HepG2 (cell line): Measurements from ENCODE around the gene GABRG3. TPM values are rescaled to one million over a fixed set of nuclear protein-coding genes. Genes with fewer than 3 reads are reported as not detected.

Source experiments
- ATAC-seq: fragments of 200-7000 bp; cut with Tn5 transposase; 3 replicates; pipeline ENCODE4 v1.9.1; 2020; ENCODE audit warnings: mild to moderate bottlenecking, moderate library complexity
- BruUV-seq: library from RNA; stranded (reverse); fragments of 400-500 nt; replicated peaks from 2 replicates; lab custom pipeline; 2021; lab: Mats Ljungman, UMichigan
- CTCF ChIA-PET: fragments of 300-600 bp; formaldehyde crosslinking; extraction: SDS; loops from one replicate; lab custom pipeline; 2021; ENCODE audit warnings: low total read pairs, inconsistent platforms, low intra/inter-chr PET ratio; lab: Yijun Ruan, JAX
- POLR2A ChIA-PET: fragments of 350-600 bp; sonication (Branson Sonifier 250); formaldehyde crosslinking; loops from one replicate; lab custom pipeline; 2020; ENCODE audit warnings: antibody characterized with exemption, inconsistent platforms; lab: Yijun Ruan, JAX
- DNase-seq: peaks from one replicate; pipeline ENCODE4 v3.0.0-alpha.2; 2015; ENCODE audit warnings: low spot score
- FAIRE-seq: peaks from 3 replicates; lab custom pipeline; 2011; peaks lifted over from hg19 to GRCh38; lab: Jason Lieb, UNC
- H2AFZ ChIP-seq: one replicate; pipeline ENCODE4 v1.6.1; 2011; ENCODE audit warnings: low read length, inconsistent platforms
- H3K27ac ChIP-seq: fragments of 300-600 bp; 3 replicates; pipeline ENCODE4 v1.8.0; 2011; ENCODE audit warnings: mixed run types, mild to moderate bottlenecking, mixed read lengths, low read length, inconsistent platforms; ENCODE audit not compliant: insufficient read depth; ENCODE audit errors: extremely low read length
- H3K27me3 ChIP-seq, 2 experiments: fragments of 200-600 bp in 1 of 2; 2 replicates in 1 of 2; 3 replicates in 1 of 2; pipeline versions ENCODE4 v1.6.0 to v1.8.0; 2011; ENCODE audit warnings: low read length in 2 of 2, mild to moderate bottlenecking in 2 of 2, moderate library complexity in 2 of 2, inconsistent platforms in 1 of 2; ENCODE audit not compliant: insufficient read depth in 2 of 2, control insufficient read depth in 1 of 2
- H3K36me3 ChIP-seq, 2 experiments: fragments of 200-600 bp in 1 of 2; replicated peaks in 1 of 2; 2 replicates in 1 of 2; 3 replicates in 1 of 2; pipeline versions ENCODE4 v1.5.1 to v1.8.0; 2011; ENCODE audit warnings: low read length in 2 of 2, inconsistent platforms in 1 of 2; ENCODE audit not compliant: insufficient read depth in 2 of 2, control insufficient read depth in 1 of 2
- H3K4me1 ChIP-seq: 2 replicates; pipeline ENCODE4 v1.5.1; 2012; ENCODE audit warnings: low read length, inconsistent platforms; ENCODE audit not compliant: insufficient read depth
- H3K4me2 ChIP-seq: 2 replicates; pipeline ENCODE4 v1.6.0; 2011; ENCODE audit warnings: low read depth, low read length, inconsistent platforms
- H3K4me3 ChIP-seq, 3 experiments: fragments of 200-600 bp in 1 of 3; sonication (generic), shearing (Covaris generic) in 1 of 3; replicated peaks in 1 of 3; 2 replicates each; pipeline ENCODE4 v1.5.1; 2011 to 2016; ENCODE audit warnings: low read length in 3 of 3, inconsistent platforms in 2 of 3, low read depth in 2 of 3, mild to moderate bottlenecking in 2 of 3, control low read depth in 1 of 3, mixed read lengths in 1 of 3; ENCODE audit not compliant: insufficient read depth in 1 of 3
- H3K79me2 ChIP-seq: one replicate; pipeline ENCODE4 v1.6.1; 2011; ENCODE audit warnings: low read length, inconsistent platforms; ENCODE audit not compliant: insufficient read depth
- H3K9ac ChIP-seq: 2 replicates; pipeline ENCODE4 v1.6.0; 2011; ENCODE audit warnings: mild to moderate bottlenecking, low read depth, low read length, inconsistent platforms; ENCODE audit not compliant: insufficient read depth
- H3K9me3 ChIP-seq: 2 replicates; pipeline ENCODE4 v1.5.1; 2012; ENCODE audit warnings: mild to moderate bottlenecking, low read length
- H4K20me1 ChIP-seq: 2 replicates; pipeline ENCODE4 v1.6.0; 2011; ENCODE audit warnings: inconsistent platforms, mild to moderate bottlenecking, low read length, moderate library complexity; ENCODE audit not compliant: insufficient read depth
- MYNN ChIP-seq: sonication (generic); formaldehyde crosslinking; IDR thresholded peaks from 2 replicates; pipeline ENCODE4 v1.4.0; 2020; ENCODE audit warnings: mild to moderate bottlenecking, low read depth, missing genetic modification reagents
- PCBP2 ChIP-seq: fragments of 200-400 bp; formaldehyde crosslinking; optimal IDR thresholded peaks from 2 replicates; pipeline ENCODE3; 2018; ENCODE audit warnings: low read length, low read depth; ENCODE audit not compliant: poor library complexity, severe bottlenecking
- SRF ChIP-seq: IDR thresholded peaks from 2 replicates; pipeline ENCODE4 v1.6.1; 2011; ENCODE audit warnings: mild to moderate bottlenecking, low read depth, low read length, moderate library complexity
- SRY ChIP-seq: sonication (generic); formaldehyde crosslinking; IDR thresholded peaks from 2 replicates; pipeline ENCODE4 v1.8.0; 2022; ENCODE audit warnings: mild to moderate bottlenecking, missing genetic modification reagents
- TAF1 ChIP-seq: sonication (generic); formaldehyde crosslinking; IDR thresholded peaks from 2 replicates; pipeline ENCODE4 v1.4.0; 2020; ENCODE audit warnings: missing genetic modification reagents
- ZFP36L2 ChIP-seq: sonication (generic); formaldehyde crosslinking; IDR thresholded peaks from 2 replicates; pipeline ENCODE4 v1.4.0; 2020; ENCODE audit warnings: missing genetic modification reagents
- ZNF367 ChIP-seq: sonication (generic); formaldehyde crosslinking; IDR thresholded peaks from 2 replicates; pipeline ENCODE4 v1.4.0; 2020; ENCODE audit warnings: missing genetic modification reagents, borderline replicate concordance
- ZNF382 ChIP-seq: sonication (generic); formaldehyde crosslinking; IDR thresholded peaks from 2 replicates; pipeline ENCODE4 v1.5.0; 2020; ENCODE audit warnings: missing genetic modification reagents, mild to moderate bottlenecking, borderline replicate concordance
- ZNF432 ChIP-seq: sonication (generic); formaldehyde crosslinking; IDR thresholded peaks from 2 replicates; pipeline ENCODE4 v1.5.0; 2020; ENCODE audit warnings: missing genetic modification reagents, mild to moderate bottlenecking, borderline replicate concordance
- ZNF607 ChIP-seq: sonication (generic); formaldehyde crosslinking; IDR thresholded peaks from 2 replicates; pipeline ENCODE4 v1.5.1; 2020; ENCODE audit warnings: missing genetic modification reagents, mild to moderate bottlenecking, borderline replicate concordance
- ZNF720 ChIP-seq: sonication (generic); formaldehyde crosslinking; IDR thresholded peaks from 2 replicates; pipeline ENCODE4 v1.4.0; 2020; ENCODE audit warnings: missing genetic modification reagents
- WGBS: methylation state at CpG from one replicate; pipeline ENCODE4 v1.1.6; 2017; ENCODE audit warnings: low lambda C conversion rate; 5-methylcytosine and 5-hydroxymethylcytosine counted together
- in situ Hi-C: cut with HindIII; loops from 2 replicates; pipeline ENCODE4 v1.10.0; 2017; ENCODE audit warnings: low pct_unique_long_range_greater_than_20kb; ENCODE audit not compliant: extremely low pct_ligation_motif_present
- intact Hi-C: fragments of 100-400 bp; cut with micrococcal nuclease; formaldehyde crosslinking; loops from one replicate; pipeline ENCODE4 v1.10.0; 2022; ENCODE audit not compliant: unreplicated experiment
- polyA plus RNA-seq, 8 experiments: library from polyadenylated mRNA; depleted of rRNA in 3 of 8; stranded (reverse) in 7 of 8; unstranded in 1 of 8; fragments of >200 nt; fragmentation: Illumina TruSeq in 4 of 8; extraction: Trizol in 4 of 8; gene quantifications; 2 replicates each; pipeline versions ENCODE4 v1.2.1 to v1.2.3, GENCODE V29; 2011 to 2016; ENCODE audit warnings: low read depth in 4 of 8, missing spikeins in 1 of 8, mixed read lengths in 1 of 8; ENCODE audit not compliant: insufficient read depth in 1 of 8
- total RNA-seq, 5 experiments: library from RNA; depleted of rRNA; stranded (reverse); fragments of >200 nt; fragmentation: Illumina TruSeq; extraction: Trizol; gene quantifications; 2 replicates each; pipeline ENCODE4 v1.2.3, GENCODE V29; 2016; ENCODE audit warnings: low read depth in 1 of 5
- TF ChIP-seq, protein P1 (sequence below): fragments of 450-650 bp; IDR thresholded peaks from 2 replicates; pipeline ENCODE4 v1.6.1; 2017; ENCODE audit warnings: mild to moderate bottlenecking
- TF ChIP-seq, protein P2 (sequence below): sonication (generic); formaldehyde crosslinking; IDR thresholded peaks from 2 replicates; pipeline ENCODE4 v1.9.0; 2021; ENCODE audit warnings: missing genetic modification reagents, borderline replicate concordance
- TF ChIP-seq, protein P3 (sequence below): sonication (generic); formaldehyde crosslinking; IDR thresholded peaks from 2 replicates; pipeline ENCODE4 v1.8.0; 2022; ENCODE audit warnings: missing genetic modification reagents, mild to moderate bottlenecking, inconsistent platforms, borderline replicate concordance

The GABRG3 gene
- total and polyA plus RNA-seq, 2 of the 13 experiments (the other 11 are each of a cell fraction or from before 2014, with no cell fraction given) = not detected

DNA sequence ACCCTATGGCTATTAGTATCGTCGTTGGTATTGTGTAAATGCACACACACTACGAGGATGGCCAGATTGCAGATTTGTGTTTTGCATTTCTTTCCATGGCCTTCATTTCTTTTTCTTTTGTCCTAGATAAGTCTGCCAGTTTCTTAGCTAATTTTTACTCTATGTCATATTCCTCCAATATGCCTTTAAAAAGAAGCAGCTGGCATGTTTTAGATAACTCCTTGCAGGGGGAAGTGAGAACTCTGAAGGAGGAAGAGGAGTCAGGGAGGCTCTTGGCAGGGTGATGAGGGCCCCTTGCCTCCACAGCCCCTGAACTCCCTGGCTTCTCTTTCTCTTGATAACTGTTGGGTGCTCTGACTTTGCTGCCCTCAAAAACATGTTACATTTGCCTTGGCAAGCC, 244.0 kb downstream of the GABRG3 start:
- intact Hi-C loops = no loop called here
- ATAC-seq = no peak
- Histone ChIP-seq H2AFZ (no peak overlapping the region), H3K36me3 (no peaks in the 10 kb centered on the region), H3K4me1 (no peaks in the 10 kb centered on the region), H3K4me2 (no peak overlapping the region), H3K27me3 (no peaks in the 10 kb centered on the region), H3K4me3 (no peak overlapping the region), H3K27ac (no peak overlapping the region), H3K79me2 (no peaks in the 10 kb centered on the region), H3K9me3 (peaks cover 13% of the 10 kb centered on the region; the same call in 1 of the 2 replicates), H4K20me1 (no peaks in the 10 kb centered on the region), H3K9ac (no peak overlapping the region)
- DNase-seq = no peak
- no peak for FAIRE-seq
- BruUV-seq = no TSS peak
- WGBS = 2% methylated on average over 3 of the region's 3 CpGs
- in situ Hi-C loops = no loop called here
- POLR2A ChIA-PET = no interaction called here
- CTCF ChIA-PET = no interaction called here
- TF ChIP-seq MYNN (CRISPR knock-in tag) = no peak
- TF ChIP-seq PCBP2 = no peak
- TF ChIP-seq, protein P1, sequence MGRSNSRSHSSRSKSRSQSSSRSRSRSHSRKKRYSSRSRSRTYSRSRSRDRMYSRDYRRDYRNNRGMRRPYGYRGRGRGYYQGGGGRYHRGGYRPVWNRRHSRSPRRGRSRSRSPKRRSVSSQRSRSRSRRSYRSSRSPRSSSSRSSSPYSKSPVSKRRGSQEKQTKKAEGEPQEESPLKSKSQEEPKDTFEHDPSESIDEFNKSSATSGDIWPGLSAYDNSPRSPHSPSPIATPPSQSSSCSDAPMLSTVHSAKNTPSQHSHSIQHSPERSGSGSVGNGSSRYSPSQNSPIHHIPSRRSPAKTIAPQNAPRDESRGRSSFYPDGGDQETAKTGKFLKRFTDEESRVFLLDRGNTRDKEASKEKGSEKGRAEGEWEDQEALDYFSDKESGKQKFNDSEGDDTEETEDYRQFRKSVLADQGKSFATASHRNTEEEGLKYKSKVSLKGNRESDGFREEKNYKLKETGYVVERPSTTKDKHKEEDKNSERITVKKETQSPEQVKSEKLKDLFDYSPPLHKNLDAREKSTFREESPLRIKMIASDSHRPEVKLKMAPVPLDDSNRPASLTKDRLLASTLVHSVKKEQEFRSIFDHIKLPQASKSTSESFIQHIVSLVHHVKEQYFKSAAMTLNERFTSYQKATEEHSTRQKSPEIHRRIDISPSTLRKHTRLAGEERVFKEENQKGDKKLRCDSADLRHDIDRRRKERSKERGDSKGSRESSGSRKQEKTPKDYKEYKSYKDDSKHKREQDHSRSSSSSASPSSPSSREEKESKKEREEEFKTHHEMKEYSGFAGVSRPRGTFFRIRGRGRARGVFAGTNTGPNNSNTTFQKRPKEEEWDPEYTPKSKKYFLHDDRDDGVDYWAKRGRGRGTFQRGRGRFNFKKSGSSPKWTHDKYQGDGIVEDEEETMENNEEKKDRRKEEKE = no peak
- TF ChIP-seq, protein P2, sequence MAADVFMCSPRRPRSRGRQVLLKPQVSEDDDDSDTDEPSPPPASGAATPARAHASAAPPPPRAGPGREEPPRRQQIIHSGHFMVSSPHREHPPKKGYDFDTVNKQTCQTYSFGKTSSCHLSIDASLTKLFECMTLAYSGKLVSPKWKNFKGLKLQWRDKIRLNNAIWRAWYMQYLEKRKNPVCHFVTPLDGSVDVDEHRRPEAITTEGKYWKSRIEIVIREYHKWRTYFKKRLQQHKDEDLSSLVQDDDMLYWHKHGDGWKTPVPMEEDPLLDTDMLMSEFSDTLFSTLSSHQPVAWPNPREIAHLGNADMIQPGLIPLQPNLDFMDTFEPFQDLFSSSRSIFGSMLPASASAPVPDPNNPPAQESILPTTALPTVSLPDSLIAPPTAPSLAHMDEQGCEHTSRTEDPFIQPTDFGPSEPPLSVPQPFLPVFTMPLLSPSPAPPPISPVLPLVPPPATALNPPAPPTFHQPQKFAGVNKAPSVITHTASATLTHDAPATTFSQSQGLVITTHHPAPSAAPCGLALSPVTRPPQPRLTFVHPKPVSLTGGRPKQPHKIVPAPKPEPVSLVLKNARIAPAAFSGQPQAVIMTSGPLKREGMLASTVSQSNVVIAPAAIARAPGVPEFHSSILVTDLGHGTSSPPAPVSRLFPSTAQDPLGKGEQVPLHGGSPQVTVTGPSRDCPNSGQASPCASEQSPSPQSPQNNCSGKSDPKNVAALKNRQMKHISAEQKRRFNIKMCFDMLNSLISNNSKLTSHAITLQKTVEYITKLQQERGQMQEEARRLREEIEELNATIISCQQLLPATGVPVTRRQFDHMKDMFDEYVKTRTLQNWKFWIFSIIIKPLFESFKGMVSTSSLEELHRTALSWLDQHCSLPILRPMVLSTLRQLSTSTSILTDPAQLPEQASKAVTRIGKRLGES (CRISPR knock-in tag) = no peak
- TF ChIP-seq, protein P3, sequence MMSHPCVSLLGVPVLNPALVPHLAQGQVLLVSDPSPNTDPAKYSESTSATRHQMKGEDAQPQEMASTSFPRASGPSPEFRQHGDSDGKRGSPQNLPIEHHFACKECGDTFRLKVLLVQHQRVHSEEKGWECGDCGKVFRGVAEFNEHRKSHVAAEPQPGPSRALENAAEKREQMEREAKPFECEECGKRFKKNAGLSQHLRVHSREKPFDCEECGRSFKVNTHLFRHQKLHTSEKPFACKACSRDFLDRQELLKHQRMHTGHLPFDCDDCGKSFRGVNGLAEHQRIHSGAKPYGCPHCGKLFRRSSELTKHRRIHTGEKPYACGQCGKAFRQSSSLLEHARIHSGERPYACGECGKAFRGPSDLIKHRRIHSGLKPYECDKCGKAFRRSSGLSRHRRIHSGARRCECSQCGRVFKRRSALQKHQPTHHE (CRISPR knock-in tag) = no peak
- TF ChIP-seq ZNF607 = no peak
- TF ChIP-seq ZNF382 = no peak
- no peak for TF ChIP-seq ZNF367 (CRISPR knock-in tag)
- TF ChIP-seq ZNF432 (CRISPR knock-in tag) = no peak
- TF ChIP-seq SRF = no peak
- TF ChIP-seq TAF1 (CRISPR knock-in tag) = no peak
- no peak for TF ChIP-seq ZNF720 (CRISPR knock-in tag)
- TF ChIP-seq SRY = no peak
- no peak for TF ChIP-seq ZFP36L2 (CRISPR knock-in tag)
